CD8-positive, alpha-beta memory T cell (primary cell): ENCODE data around the gene ZNF512. TPM values are rescaled to one million over a fixed set of nuclear protein-coding genes. Genes with fewer than 3 reads are reported as not detected.
"Not testable (repeated sequence)": the region's sequence is repeated elsewhere in the genome, so short reads cannot be mapped to it uniquely, and the experiment has no call there.

ENCODE experiments used
- CTCF ChIA-PET: fragments of 350-600 bp; sonication (Branson Sonifier 250); formaldehyde crosslinking; loops from one replicate; lab custom pipeline; 2021; ENCODE audit warnings: antibody characterized with exemption; lab: Charles Lee
- POLR2A ChIA-PET: fragments of 350-600 bp; sonication (Branson Sonifier 250); formaldehyde crosslinking; loops from one replicate; lab custom pipeline; 2021; ENCODE audit warnings: antibody characterized with exemption; lab: Charles Lee
- DNase-seq, 5 donors: peaks; one replicate each; pipeline versions ENCODE4 v3.0.0 to v3.0.0-alpha.2; 2020 to 2022; ENCODE audit warnings: mixed read lengths in 1 of 5
- H3K27ac ChIP-seq: one replicate; pipeline ENCODE4 v1.7.0; 2013; ENCODE audit warnings: low read depth, mild to moderate bottlenecking, low read length, moderate library complexity
- H3K27me3 ChIP-seq: 2 replicates; pipeline ENCODE4 v1.7.0; 2013; ENCODE audit warnings: low read length, mild to moderate bottlenecking; ENCODE audit not compliant: insufficient read depth, poor library complexity, severe bottlenecking
- H3K36me3 ChIP-seq: 2 replicates; pipeline ENCODE4 v1.7.0; 2013; ENCODE audit warnings: mild to moderate bottlenecking, low read length, moderate library complexity; ENCODE audit not compliant: insufficient read depth
- H3K4me1 ChIP-seq: 2 replicates; pipeline ENCODE4 v1.7.0; 2013; ENCODE audit warnings: mild to moderate bottlenecking, low read length, moderate library complexity; ENCODE audit not compliant: insufficient read depth
- H3K4me3 ChIP-seq: 2 replicates; pipeline ENCODE4 v1.7.0; 2013; ENCODE audit warnings: mild to moderate bottlenecking, low read length
- H3K9me3 ChIP-seq: 2 replicates; pipeline ENCODE4 v1.7.0; 2013; ENCODE audit warnings: mild to moderate bottlenecking, low read length
- H3K27ac Mint-ChIP-seq, 8 donors: one replicate each; pipeline ENCODE4 v1.8.0; 2020 to 2021; ENCODE audit warnings: mixed read lengths in 8 of 8, mild to moderate bottlenecking in 6 of 8, inconsistent platforms in 3 of 8, moderate library complexity in 3 of 8
- H3K27me3 Mint-ChIP-seq, 2 donors: one replicate each; pipeline ENCODE4 v1.8.0; 2020 to 2021; ENCODE audit warnings: mixed read lengths in 2 of 2, mild to moderate bottlenecking in 1 of 2, moderate library complexity in 1 of 2
- H3K36me3 Mint-ChIP-seq, 3 donors: one replicate each; pipeline ENCODE4 v1.8.0; 2020 to 2021; ENCODE audit warnings: mixed read lengths in 3 of 3, inconsistent platforms in 1 of 3, mild to moderate bottlenecking in 1 of 3
- H3K4me1 Mint-ChIP-seq, 3 donors: one replicate each; pipeline ENCODE4 v1.8.0; 2020 to 2021; ENCODE audit warnings: mixed read lengths in 3 of 3, inconsistent platforms in 1 of 3, mild to moderate bottlenecking in 1 of 3
- H3K4me3 Mint-ChIP-seq, 7 donors: one replicate each; pipeline ENCODE4 v1.8.0; 2020 to 2021; ENCODE audit warnings: mixed read lengths in 7 of 7, mild to moderate bottlenecking in 6 of 7, moderate library complexity in 4 of 7, inconsistent platforms in 2 of 7
- H3K9me3 Mint-ChIP-seq, 5 donors: one replicate each; pipeline ENCODE4 v1.8.0; 2020 to 2022; ENCODE audit warnings: mixed read lengths in 5 of 5, mild to moderate bottlenecking in 3 of 5, moderate library complexity in 2 of 5, inconsistent platforms in 1 of 5
- polyA plus RNA-seq: library from polyadenylated mRNA; unstranded; fragments of 300-500 nt; fragmentation: Illumina TruSeq; gene quantifications from one replicate; pipeline ENCODE4 v1.2.3, GENCODE V29; 2021
- total RNA-seq, 2 experiments: library from RNA; stranded (reverse); gene quantifications; one replicate each; pipeline ENCODE4 v1.2.3, GENCODE V29; 2021

Gene ZNF512, protein sequence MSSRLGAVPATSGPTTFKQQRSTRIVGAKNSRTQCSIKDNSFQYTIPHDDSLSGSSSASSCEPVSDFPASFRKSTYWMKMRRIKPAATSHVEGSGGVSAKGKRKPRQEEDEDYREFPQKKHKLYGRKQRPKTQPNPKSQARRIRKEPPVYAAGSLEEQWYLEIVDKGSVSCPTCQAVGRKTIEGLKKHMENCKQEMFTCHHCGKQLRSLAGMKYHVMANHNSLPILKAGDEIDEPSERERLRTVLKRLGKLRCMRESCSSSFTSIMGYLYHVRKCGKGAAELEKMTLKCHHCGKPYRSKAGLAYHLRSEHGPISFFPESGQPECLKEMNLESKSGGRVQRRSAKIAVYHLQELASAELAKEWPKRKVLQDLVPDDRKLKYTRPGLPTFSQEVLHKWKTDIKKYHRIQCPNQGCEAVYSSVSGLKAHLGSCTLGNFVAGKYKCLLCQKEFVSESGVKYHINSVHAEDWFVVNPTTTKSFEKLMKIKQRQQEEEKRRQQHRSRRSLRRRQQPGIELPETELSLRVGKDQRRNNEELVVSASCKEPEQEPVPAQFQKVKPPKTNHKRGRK
- total RNA-seq (10 to 100 TPM; 20.6 to 21.8 TPM), polyA plus RNA-seq (39.1 TPM)

DNA sequence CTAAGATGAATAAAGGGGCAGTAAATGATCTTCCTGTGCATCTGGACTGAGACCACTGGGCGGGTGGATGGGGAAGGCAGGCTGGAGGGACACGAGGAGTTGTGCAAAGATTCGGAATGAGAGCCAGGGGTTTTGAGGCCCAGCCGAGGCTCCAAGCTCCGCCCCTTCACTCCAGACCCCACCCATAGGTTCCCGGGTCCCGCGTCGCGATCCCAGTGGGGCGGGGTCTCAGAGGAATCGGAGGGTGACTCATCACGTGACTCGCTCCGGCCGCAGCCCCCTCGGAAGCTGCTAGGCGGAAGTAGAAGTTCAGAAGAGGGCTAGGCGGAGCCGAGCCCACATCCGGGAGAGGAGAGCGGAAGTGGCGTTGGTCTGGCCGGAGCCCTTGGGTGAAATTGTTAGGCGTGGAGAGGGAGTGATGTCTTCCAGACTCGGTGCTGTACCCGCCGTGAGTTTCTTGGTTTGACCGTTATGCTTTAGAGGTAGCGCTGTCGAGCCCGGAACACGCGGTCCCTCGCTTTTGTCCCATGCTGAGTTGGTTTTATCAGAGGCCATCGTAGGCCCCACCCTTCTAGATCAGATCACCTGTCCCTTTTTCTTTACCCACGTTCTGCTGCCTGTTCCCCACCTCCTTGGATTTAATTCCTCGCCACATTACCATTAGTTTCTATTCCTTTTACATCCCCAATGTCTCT, at the start of gene ZNF512:
TSS of gene ZNF512 (plus strand) at position 348 of the 695 bp plus-strand sequence. CDS start at position 419, 71 bp downstream.
- Histone ChIP-seq H3K4me3 (peak within 1 kb of the TSS; percentile 96), H3K27ac (peak within 1 kb of the TSS; percentile 92), H3K4me1 (peaks cover 50% of the 10 kb centered on the region), H3K9me3 (no peaks in the 10 kb centered on the region), H3K27me3 (no peaks in the 10 kb centered on the region), H3K36me3 (no peaks in the 10 kb centered on the region)
- POLR2A ChIA-PET, result interaction anchor here (0.7 kb wide), 1 partner anchor 154 kb away, joined by 3 read pairs; the partner anchor contains the start of gene NRBP1
- DNase-seq, result peak; percentile 53 to 86 (median 77)
- CTCF ChIA-PET, result no interaction called here
- peak within 1 kb of the TSS; percentile 94 to 99 (median 94) for H3K4me3 Mint-ChIP-seq
- H3K27me3 Mint-ChIP-seq, result peaks cover 0 to 2% of the 10 kb centered on the region in 2 donors
- H3K27ac Mint-ChIP-seq, result peak within 1 kb of the TSS; percentile 91 to 99 (median 97)
- peaks cover under 1 to 15% (median 1%) of the 10 kb centered on the region in 3 donors for H3K36me3 Mint-ChIP-seq
- peaks cover 0 to 2% (median 0%) of the 10 kb centered on the region in 5 donors for H3K9me3 Mint-ChIP-seq
- H3K4me1 Mint-ChIP-seq, result peaks cover 58 to 63% (median 58%) of the 10 kb centered on the region in 3 donors

DNA sequence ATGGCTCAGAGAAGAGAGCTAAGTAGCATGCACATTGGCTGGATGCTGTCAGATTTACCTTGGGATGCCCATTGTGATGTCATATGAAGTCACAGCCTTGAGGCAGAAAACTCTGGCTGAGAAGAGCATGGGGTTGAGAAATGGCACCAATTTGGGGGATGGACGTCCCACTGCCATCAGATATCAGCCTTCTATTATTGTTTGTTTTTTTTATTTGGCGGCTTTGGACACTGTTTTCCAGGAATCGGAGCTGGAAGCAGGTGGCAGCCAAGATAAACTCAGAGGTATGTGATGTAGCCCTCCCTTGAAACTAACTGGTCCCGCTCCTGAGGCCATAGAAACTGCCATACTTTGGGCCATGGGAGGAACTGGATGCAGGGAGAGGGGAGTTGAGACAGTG, 45.6 kb upstream of the ZNF512 start:
- ChIA-PET CTCF (no interaction called here), POLR2A (no interaction called here)
- H3K9me3 Mint-ChIP-seq, result no peaks in the 10 kb centered on the region
- H3K27ac ChIP-seq, result no peak overlapping the region
- no peaks in the 10 kb centered on the region for H3K4me1 ChIP-seq
- no peaks in the 10 kb centered on the region for H3K36me3 Mint-ChIP-seq
- H3K36me3 ChIP-seq, result no peaks in the 10 kb centered on the region
- no peak for DNase-seq
- no peaks in the 10 kb centered on the region for H3K27me3 ChIP-seq
- H3K27ac Mint-ChIP-seq, result peak overlapping the region in 1 of 8 donors; percentile 23
- no peaks in the 10 kb centered on the region for H3K9me3 ChIP-seq
- no peaks in the 10 kb centered on the region for H3K4me1 Mint-ChIP-seq
- H3K27me3 Mint-ChIP-seq, result peaks cover 7 to 21% of the 10 kb centered on the region in 2 donors
- H3K4me3 Mint-ChIP-seq, result no peak overlapping the region
- no peak overlapping the region for H3K4me3 ChIP-seq

- H3K9me3 ChIP-seq, H3K4me3 ChIP-seq, H3K4me1 Mint-ChIP-seq, H3K36me3 ChIP-seq, H3K9me3 Mint-ChIP-seq, H3K4me1 ChIP-seq, H3K27ac ChIP-seq, POLR2A ChIA-PET, H3K4me3 Mint-ChIP-seq, CTCF ChIA-PET, H3K27me3 ChIP-seq, DNase-seq, H3K36me3 Mint-ChIP-seq: not testable (repeated sequence)
- Mint-ChIP-seq H3K27me3 (peaks cover 3 to 19% of the 10 kb centered on the region in 2 donors), H3K27ac (peak overlapping the region in 1 of 8 donors; percentile 66)
Measured at GRCh38 chr2:27538839-27539450, 43.9 kb upstream of the ZNF512 start.

DNA sequence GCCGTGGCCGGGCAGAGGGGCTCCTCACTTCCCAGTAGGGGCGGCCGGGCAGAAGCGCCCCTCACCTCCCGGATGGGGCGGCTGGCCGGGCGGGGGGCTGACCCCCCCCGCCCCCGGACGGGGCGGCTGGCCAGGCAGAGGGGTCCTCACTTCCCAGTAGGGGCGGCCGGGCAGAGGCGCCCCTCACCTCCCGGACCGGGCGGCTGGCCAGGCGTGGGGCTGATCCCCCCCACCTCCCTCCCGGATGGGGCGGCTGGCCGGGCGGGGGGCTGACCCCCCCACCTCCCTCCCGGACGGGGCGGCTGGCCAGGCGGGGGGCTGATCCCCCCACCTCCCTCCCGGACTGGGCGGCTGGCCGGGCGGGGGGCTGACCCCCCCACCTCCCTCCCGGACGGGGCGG, 43.2 kb upstream of the ZNF512 start:
- H3K9me3 ChIP-seq, DNase-seq, H3K4me1 ChIP-seq, H3K27ac ChIP-seq, POLR2A ChIA-PET, H3K27ac Mint-ChIP-seq, H3K27me3 ChIP-seq, H3K36me3 Mint-ChIP-seq, H3K4me1 Mint-ChIP-seq, CTCF ChIA-PET, H3K9me3 Mint-ChIP-seq, H3K36me3 ChIP-seq, H3K4me3 Mint-ChIP-seq, H3K4me3 ChIP-seq: not testable (repeated sequence)
- peaks cover 3 to 17% of the 10 kb centered on the region in 2 donors for H3K27me3 Mint-ChIP-seq

GRCh38 chr2:27544143-27544821, 38.6 kb upstream of the ZNF512 start:
- Histone ChIP-seq H3K36me3 (no peaks in the 10 kb centered on the region), H3K27me3 (no peaks in the 10 kb centered on the region), H3K27ac (no peak overlapping the region), H3K4me1 (no peaks in the 10 kb centered on the region), H3K9me3 (no peaks in the 10 kb centered on the region), H3K4me3 (no peak overlapping the region)
- H3K4me1 Mint-ChIP-seq, result no peaks in the 10 kb centered on the region
- H3K4me3 Mint-ChIP-seq, result no peak overlapping the region
- DNase-seq, result no peak
- POLR2A ChIA-PET, result no interaction called here
- no peaks in the 10 kb centered on the region for H3K36me3 Mint-ChIP-seq
- H3K9me3 Mint-ChIP-seq, result peaks cover 0 to 2% (median 0%) of the 10 kb centered on the region in 5 donors
- H3K27me3 Mint-ChIP-seq, result no peaks in the 10 kb centered on the region
- no peak overlapping the region for H3K27ac Mint-ChIP-seq
- CTCF ChIA-PET, result no interaction called here

DNA sequence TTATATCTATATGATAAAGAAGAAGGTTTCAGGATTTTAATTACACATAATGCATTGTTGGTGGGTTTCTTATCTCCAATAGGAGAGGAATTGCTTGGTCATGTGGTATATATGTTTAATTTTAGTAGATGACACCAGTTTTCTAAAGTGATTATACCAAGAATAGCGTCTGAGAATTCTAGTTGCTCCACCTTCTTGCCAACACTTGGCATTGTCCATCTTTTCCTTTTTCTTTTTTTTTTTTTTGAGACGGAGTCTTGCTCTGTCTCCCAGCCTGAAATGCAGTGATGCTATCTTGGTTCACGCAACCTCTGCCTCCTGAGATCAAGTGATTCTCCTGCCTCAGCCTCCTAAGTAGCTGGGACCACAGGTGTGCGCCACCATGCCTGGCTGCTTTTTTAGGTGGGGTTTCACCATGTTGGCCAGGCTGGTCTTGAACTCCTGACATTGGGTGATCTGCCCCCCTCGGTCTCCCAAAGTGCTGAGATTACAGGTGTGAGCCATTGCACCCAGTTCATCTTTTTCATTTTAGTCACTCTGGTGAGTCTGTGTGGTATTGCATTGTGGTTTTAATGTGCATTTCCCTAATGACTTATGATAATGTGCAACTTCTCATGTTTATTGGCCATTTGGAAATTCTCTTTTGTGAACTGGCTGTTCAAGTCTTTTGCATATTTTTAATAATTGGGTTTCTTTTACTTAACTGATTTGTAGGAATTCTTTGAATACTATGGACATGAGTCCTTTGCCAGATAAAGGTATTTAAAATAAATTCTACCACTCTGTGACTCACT, 37.3 kb upstream of the ZNF512 start:
- Mint-ChIP-seq H3K4me1 (no peaks in the 10 kb centered on the region), H3K9me3 (peaks cover 0 to 2% (median 0%) of the 10 kb centered on the region in 5 donors), H3K27ac (no peak overlapping the region), H3K27me3 (no peaks in the 10 kb centered on the region), H3K4me3 (no peak overlapping the region), H3K36me3 (no peaks in the 10 kb centered on the region)
- Histone ChIP-seq H3K4me3 (no peak overlapping the region), H3K27me3 (no peaks in the 10 kb centered on the region), H3K9me3 (no peaks in the 10 kb centered on the region), H3K4me1 (no peaks in the 10 kb centered on the region), H3K36me3 (no peaks in the 10 kb centered on the region), H3K27ac (no peak overlapping the region)
- ChIA-PET CTCF (no interaction called here), POLR2A (no interaction called here)
- DNase-seq, result no peak

DNA sequence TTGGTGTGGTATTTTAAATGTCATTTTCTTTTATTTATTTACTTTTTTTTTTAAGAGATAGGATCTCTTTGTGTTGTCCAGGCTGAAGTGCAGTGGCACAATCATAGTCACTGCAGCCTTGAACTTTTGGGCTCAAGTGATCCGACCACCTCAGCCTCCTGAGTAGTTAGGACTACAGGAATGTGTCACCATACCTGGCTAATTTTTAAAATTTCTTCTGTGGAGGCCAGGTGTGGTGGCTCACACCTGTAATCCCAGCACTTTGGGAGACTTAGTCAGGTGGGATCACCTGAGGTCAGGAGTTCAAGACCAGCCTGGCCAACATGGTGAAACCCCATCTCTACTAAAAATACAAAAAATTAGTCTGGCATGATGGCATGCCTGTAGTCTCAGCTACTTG, 33.5 kb upstream of the ZNF512 start:
- H3K4me3 ChIP-seq, result no peak overlapping the region
- Mint-ChIP-seq H3K9me3 (peaks cover 0 to 2% (median 0%) of the 10 kb centered on the region in 5 donors), H3K36me3 (no peaks in the 10 kb centered on the region), H3K4me1 (no peaks in the 10 kb centered on the region), H3K4me3 (no peak overlapping the region), H3K27me3 (peaks cover 4 to 5% of the 10 kb centered on the region in 2 donors), H3K27ac (no peak overlapping the region)
- H3K9me3 ChIP-seq, result no peaks in the 10 kb centered on the region
- DNase-seq, result no peak
- no peaks in the 10 kb centered on the region for H3K4me1 ChIP-seq
- ChIA-PET CTCF (no interaction called here), POLR2A (interaction anchor here (0.6 kb wide), 1 partner anchor 11 kb away, joined by 5 read pairs; no protein-coding TSS in a partner anchor)
- no peaks in the 10 kb centered on the region for H3K36me3 ChIP-seq
- no peaks in the 10 kb centered on the region for H3K27me3 ChIP-seq
- H3K27ac ChIP-seq, result no peak overlapping the region
